SU-DHL-6 (cell line): ENCODE data around the gene PRSS38.

Experiments
- CTCF ChIP-seq: fragments of 200-600 bp; sonication (generic); IDR thresholded peaks from one replicate; pipeline ENCODE4 v1.5.1; 2017; ENCODE audit warnings: antibody characterized with exemption, mild to moderate bottlenecking, low read length, moderate library complexity; ENCODE audit not compliant: insufficient read depth, poor library complexity, severe bottlenecking
- EZH2phosphoT487 ChIP-seq: fragments of 200-600 bp; sonication (generic), shearing (Covaris generic); conservative IDR thresholded peaks from 2 replicates; pipeline ENCODE4 v1.6.1; 2018; ENCODE audit warnings: mild to moderate bottlenecking, antibody characterized with exemption, low read length, moderate library complexity, mixed read lengths

DNA sequence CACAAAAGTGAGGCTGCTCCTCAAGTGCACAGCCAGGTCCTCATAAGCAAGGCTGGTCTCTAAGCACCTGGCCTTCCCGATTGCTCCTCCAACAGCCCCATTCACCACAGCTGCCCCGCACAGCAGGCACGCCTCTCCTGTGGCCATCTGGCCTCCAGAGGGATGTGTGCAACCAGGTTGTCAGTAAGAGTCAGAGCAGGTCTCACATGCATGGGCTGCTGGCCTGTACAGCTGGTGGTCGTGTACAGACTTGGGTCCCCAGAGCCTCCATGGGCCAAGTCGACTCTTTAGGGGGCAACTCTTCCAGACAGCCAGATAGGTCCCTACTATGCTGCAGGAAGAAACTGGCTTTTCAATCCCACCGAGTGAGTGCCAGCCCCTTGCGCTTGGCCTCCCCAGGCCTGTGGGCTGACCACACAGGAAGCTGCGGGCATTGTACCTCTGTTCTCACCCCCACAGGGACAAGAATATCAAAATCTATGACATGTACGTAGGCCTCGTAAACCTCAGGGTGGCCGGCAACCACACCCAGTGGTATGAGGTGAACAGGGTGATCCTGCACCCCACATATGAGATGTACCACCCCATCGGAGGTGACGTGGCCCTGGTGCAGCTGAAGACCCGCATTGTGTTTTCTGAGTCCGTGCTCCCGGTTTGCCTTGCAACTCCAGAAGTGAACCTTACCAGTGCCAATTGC lies 1.4 kb downstream of the PRSS38 start:
- TF ChIP-seq CTCF (no peak), EZH2phosphoT487 (no peak)
